Measurements from ENCODE around the gene MEI1.

MEI1 gene

GRCh38 chr22:41687901-41688364 is 11.4 kb upstream of the MEI1 start:
- no peak for DNase-seq (ENCODE audit: low spot score)
- Histone ChIP-seq H3K9me3 (ENCODE audit: severe bottlenecking) (no peaks in the 10 kb centered on the region), H3K27me3 (ENCODE audit: insufficient read depth, poor library complexity, severe bottlenecking) (no peaks in the 10 kb centered on the region), H3K27ac (ENCODE audit: poor library complexity, severe bottlenecking) (peak overlapping the region; percentile 66), H3K4me1 (ENCODE audit: insufficient read depth, poor library complexity, severe bottlenecking) (peaks cover 17% of the 10 kb centered on the region), H3K4me3 (ENCODE audit: severe bottlenecking) (peak overlapping the region; percentile 84), H3K36me3 (ENCODE audit: low read depth) (peaks cover 12% of the 10 kb centered on the region; the same call in 1 of the 2 replicates)
- peak; percentile 14; the same call in 2 of the 3 replicates for ATAC-seq (ENCODE audit: low read depth)
- no peak for TF ChIP-seq CTCF (IDR thresholded peaks at IDR 0.05; ENCODE audit: poor library complexity, severe bottlenecking)

GRCh38 chr22:41688365-41689211 is 10.7 kb upstream of the MEI1 start, which contains the start of gene SNU13:
SNU13 (minus strand) TSS chr22:41688867; CDS start chr22:41688796, 71 bp downstream.
- H3K27ac ChIP-seq (ENCODE audit: poor library complexity, severe bottlenecking) = peak within 1 kb of the TSS; percentile 66
- no peaks in the 10 kb centered on the region for H3K27me3 ChIP-seq (ENCODE audit: insufficient read depth, poor library complexity, severe bottlenecking)
- DNase-seq (ENCODE audit: low spot score) = peak; percentile 90
- no peak for TF ChIP-seq CTCF (IDR thresholded peaks at IDR 0.05; ENCODE audit: poor library complexity, severe bottlenecking)
- peaks cover 14% of the 10 kb centered on the region for H3K4me1 ChIP-seq (ENCODE audit: insufficient read depth, poor library complexity, severe bottlenecking)
- H3K36me3 ChIP-seq (ENCODE audit: low read depth) = peaks cover 12% of the 10 kb centered on the region; the same call in 1 of the 2 replicates
- H3K4me3 ChIP-seq (ENCODE audit: severe bottlenecking) = peak within 1 kb of the TSS; percentile 84
- no peaks in the 10 kb centered on the region for H3K9me3 ChIP-seq (ENCODE audit: severe bottlenecking)
- ATAC-seq (ENCODE audit: low read depth) = peak; percentile 95

- no peak for DNase-seq (ENCODE audit: low spot score)
- peaks cover 4% of the 10 kb centered on the region; the same call in 1 of the 2 replicates for H3K36me3 ChIP-seq (ENCODE audit: low read depth)
Measured at GRCh38 chr22:41690476-41690875, 8.8 kb upstream of the MEI1 start.

GRCh38 chr22:41695211-41695610 is 4.1 kb upstream of the MEI1 start:
- Histone ChIP-seq H3K36me3 (ENCODE audit: low read depth) (no peaks in the 10 kb centered on the region), H3K27me3 (ENCODE audit: insufficient read depth, poor library complexity, severe bottlenecking) (no peaks in the 10 kb centered on the region), H3K4me1 (ENCODE audit: insufficient read depth, poor library complexity, severe bottlenecking) (no peaks in the 10 kb centered on the region), H3K27ac (ENCODE audit: poor library complexity, severe bottlenecking) (no peak overlapping the region), H3K9me3 (ENCODE audit: severe bottlenecking) (no peaks in the 10 kb centered on the region), H3K4me3 (ENCODE audit: severe bottlenecking) (no peak overlapping the region)
- TF ChIP-seq CTCF (IDR thresholded peaks at IDR 0.05; ENCODE audit: poor library complexity, severe bottlenecking) = no peak
- ATAC-seq (ENCODE audit: low read depth) (no peak), DNase-seq (ENCODE audit: low spot score) (no peak)

More at GRCh38 chr22:41690476-41690875, 8.8 kb upstream of the MEI1 start:
- Histone ChIP-seq H3K4me1 (ENCODE audit: insufficient read depth, poor library complexity, severe bottlenecking) (peaks cover 3% of the 10 kb centered on the region), H3K27me3 (ENCODE audit: insufficient read depth, poor library complexity, severe bottlenecking) (no peaks in the 10 kb centered on the region), H3K27ac (ENCODE audit: poor library complexity, severe bottlenecking) (no peak overlapping the region), H3K9me3 (ENCODE audit: severe bottlenecking) (no peaks in the 10 kb centered on the region), H3K4me3 (ENCODE audit: severe bottlenecking) (no peak overlapping the region)
- no peak for TF ChIP-seq CTCF (IDR thresholded peaks at IDR 0.05; ENCODE audit: poor library complexity, severe bottlenecking)
- no peak for ATAC-seq (ENCODE audit: low read depth)

Measured in RWPE2 (cell line).